HepG2 (cell line): ENCODE measurements around the gene SF3B2. TPM values are rescaled to one million over a fixed set of nuclear protein-coding genes. Genes with fewer than 3 reads are reported as not detected.

Experiments used
- ATAC-seq: fragments of 200-7000 bp; cut with Tn5 transposase; 3 replicates; pipeline ENCODE4 v1.9.1; 2020; ENCODE audit warnings: mild to moderate bottlenecking, moderate library complexity
- BruUV-seq: library from RNA; stranded (reverse); fragments of 400-500 nt; replicated peaks from 2 replicates; lab custom pipeline; 2021; lab: Mats Ljungman, UMichigan
- CTCF ChIA-PET: fragments of 300-600 bp; formaldehyde crosslinking; extraction: SDS; loops from one replicate; lab custom pipeline; 2021; ENCODE audit warnings: low total read pairs, inconsistent platforms, low intra/inter-chr PET ratio; lab: Yijun Ruan, JAX
- POLR2A ChIA-PET: fragments of 350-600 bp; sonication (Branson Sonifier 250); formaldehyde crosslinking; loops from one replicate; lab custom pipeline; 2020; ENCODE audit warnings: antibody characterized with exemption, inconsistent platforms; lab: Yijun Ruan, JAX
- DNase-seq: peaks from one replicate; pipeline ENCODE4 v3.0.0-alpha.2; 2015; ENCODE audit warnings: low spot score
- FAIRE-seq: peaks from 3 replicates; lab custom pipeline; 2011; peaks lifted over from hg19 to GRCh38; lab: Jason Lieb, UNC
- H2AFZ ChIP-seq: one replicate; pipeline ENCODE4 v1.6.1; 2011; ENCODE audit warnings: low read length, inconsistent platforms
- H3K27ac ChIP-seq: fragments of 300-600 bp; 3 replicates; pipeline ENCODE4 v1.8.0; 2011; ENCODE audit warnings: mixed run types, mild to moderate bottlenecking, mixed read lengths, low read length, inconsistent platforms; ENCODE audit not compliant: insufficient read depth; ENCODE audit errors: extremely low read length
- H3K27me3 ChIP-seq, 2 experiments: fragments of 200-600 bp in 1 of 2; 2 replicates in 1 of 2; 3 replicates in 1 of 2; pipeline versions ENCODE4 v1.6.0 to v1.8.0; 2011; ENCODE audit warnings: low read length in 2 of 2, mild to moderate bottlenecking in 2 of 2, moderate library complexity in 2 of 2, inconsistent platforms in 1 of 2; ENCODE audit not compliant: insufficient read depth in 2 of 2, control insufficient read depth in 1 of 2
- H3K36me3 ChIP-seq, 2 experiments: fragments of 200-600 bp in 1 of 2; replicated peaks in 1 of 2; 2 replicates in 1 of 2; 3 replicates in 1 of 2; pipeline versions ENCODE4 v1.5.1 to v1.8.0; 2011; ENCODE audit warnings: low read length in 2 of 2, inconsistent platforms in 1 of 2; ENCODE audit not compliant: insufficient read depth in 2 of 2, control insufficient read depth in 1 of 2
- H3K4me1 ChIP-seq: 2 replicates; pipeline ENCODE4 v1.5.1; 2012; ENCODE audit warnings: low read length, inconsistent platforms; ENCODE audit not compliant: insufficient read depth
- H3K4me2 ChIP-seq: 2 replicates; pipeline ENCODE4 v1.6.0; 2011; ENCODE audit warnings: low read depth, low read length, inconsistent platforms
- H3K4me3 ChIP-seq, 3 experiments: fragments of 200-600 bp in 1 of 3; sonication (generic), shearing (Covaris generic) in 1 of 3; replicated peaks in 1 of 3; 2 replicates each; pipeline ENCODE4 v1.5.1; 2011 to 2016; ENCODE audit warnings: low read length in 3 of 3, inconsistent platforms in 2 of 3, low read depth in 2 of 3, mild to moderate bottlenecking in 2 of 3, control low read depth in 1 of 3, mixed read lengths in 1 of 3; ENCODE audit not compliant: insufficient read depth in 1 of 3
- H3K79me2 ChIP-seq: one replicate; pipeline ENCODE4 v1.6.1; 2011; ENCODE audit warnings: low read length, inconsistent platforms; ENCODE audit not compliant: insufficient read depth
- H3K9ac ChIP-seq: 2 replicates; pipeline ENCODE4 v1.6.0; 2011; ENCODE audit warnings: mild to moderate bottlenecking, low read depth, low read length, inconsistent platforms; ENCODE audit not compliant: insufficient read depth
- H3K9me3 ChIP-seq: 2 replicates; pipeline ENCODE4 v1.5.1; 2012; ENCODE audit warnings: mild to moderate bottlenecking, low read length
- H4K20me1 ChIP-seq: 2 replicates; pipeline ENCODE4 v1.6.0; 2011; ENCODE audit warnings: inconsistent platforms, mild to moderate bottlenecking, low read length, moderate library complexity; ENCODE audit not compliant: insufficient read depth
- ARID5B ChIP-seq: IDR thresholded peaks from 2 replicates; pipeline ENCODE4 v1.4.0; 2020; ENCODE audit warnings: mild to moderate bottlenecking, missing genetic modification reagents
- CBFB ChIP-seq: sonication (generic); formaldehyde crosslinking; IDR thresholded peaks from 2 replicates; pipeline ENCODE4 v1.4.0; 2020; ENCODE audit warnings: missing genetic modification reagents
- EEA1 ChIP-seq: sonication (generic); formaldehyde crosslinking; IDR thresholded peaks from 2 replicates; pipeline ENCODE4 v1.5.1; 2020; ENCODE audit warnings: mild to moderate bottlenecking, missing genetic modification reagents, borderline replicate concordance
- MIER3 ChIP-seq: IDR thresholded peaks from 2 replicates; pipeline ENCODE4 v1.6.1; 2016; ENCODE audit warnings: missing compliant biosample characterization, borderline replicate concordance
- PLRG1 ChIP-seq: fragments of 450-650 bp; conservative IDR thresholded peaks from 2 replicates; pipeline ENCODE4 v1.6.1; 2016
- POGZ ChIP-seq: sonication (generic); formaldehyde crosslinking; IDR thresholded peaks from 2 replicates; pipeline ENCODE4 v1.4.0; 2020; ENCODE audit warnings: mild to moderate bottlenecking, missing genetic modification reagents
- SP140L ChIP-seq: sonication (generic); formaldehyde crosslinking; IDR thresholded peaks from 2 replicates; pipeline ENCODE4 v1.4.0; 2020; ENCODE audit warnings: missing genetic modification reagents, borderline replicate concordance
- SPEN ChIP-seq: sonication (generic); formaldehyde crosslinking; IDR thresholded peaks from 2 replicates; pipeline ENCODE4 v1.5.1; 2020; ENCODE audit warnings: low read depth, mild to moderate bottlenecking, missing genetic modification reagents
- ZBTB26 ChIP-seq: IDR thresholded peaks from 2 replicates; pipeline ENCODE4 v1.6.1; 2016; ENCODE audit warnings: missing compliant biosample characterization, missing genetic modification reagents, borderline replicate concordance
- ZBTB3 ChIP-seq: sonication (generic); formaldehyde crosslinking; IDR thresholded peaks from 2 replicates; pipeline ENCODE4 v1.4.0; 2020; ENCODE audit warnings: low read depth, mild to moderate bottlenecking, moderate library complexity, missing genetic modification reagents, borderline replicate concordance
- ZFP36L1 ChIP-seq: sonication (generic); formaldehyde crosslinking; IDR thresholded peaks from 2 replicates; pipeline ENCODE4 v1.8.0; 2022; ENCODE audit warnings: mild to moderate bottlenecking, missing genetic modification reagents, moderate library complexity
- ZNF234 ChIP-seq: sonication (generic); formaldehyde crosslinking; conservative IDR thresholded peaks from 2 replicates; pipeline ENCODE4 v1.5.1; 2020; ENCODE audit warnings: mild to moderate bottlenecking, missing genetic modification reagents
- ZNF383 ChIP-seq: sonication (generic); formaldehyde crosslinking; IDR thresholded peaks from 2 replicates; pipeline ENCODE4 v1.4.0; 2020; ENCODE audit warnings: missing genetic modification reagents, mild to moderate bottlenecking, borderline replicate concordance
- ZNF432 ChIP-seq: sonication (generic); formaldehyde crosslinking; IDR thresholded peaks from 2 replicates; pipeline ENCODE4 v1.5.0; 2020; ENCODE audit warnings: missing genetic modification reagents, mild to moderate bottlenecking, borderline replicate concordance
- ZNF616 ChIP-seq: sonication (generic); formaldehyde crosslinking; IDR thresholded peaks from 2 replicates; pipeline ENCODE4 v1.5.0; 2020; ENCODE audit warnings: low read depth, mild to moderate bottlenecking, missing genetic modification reagents
- ZNF629 ChIP-seq: sonication (generic); formaldehyde crosslinking; conservative IDR thresholded peaks from 2 replicates; pipeline ENCODE4 v1.5.0; 2020; ENCODE audit warnings: missing genetic modification reagents
- ZSCAN12 ChIP-seq: sonication (generic); formaldehyde crosslinking; IDR thresholded peaks from 2 replicates; pipeline ENCODE4 v1.9.0; 2021; ENCODE audit warnings: mild to moderate bottlenecking, missing genetic modification reagents
- WGBS: methylation state at CpG from one replicate; pipeline ENCODE4 v1.1.6; 2017; ENCODE audit warnings: low lambda C conversion rate; 5-methylcytosine and 5-hydroxymethylcytosine counted together
- in situ Hi-C: cut with HindIII; loops from 2 replicates; pipeline ENCODE4 v1.10.0; 2017; ENCODE audit warnings: low pct_unique_long_range_greater_than_20kb; ENCODE audit not compliant: extremely low pct_ligation_motif_present
- intact Hi-C: fragments of 100-400 bp; cut with micrococcal nuclease; formaldehyde crosslinking; loops from one replicate; pipeline ENCODE4 v1.10.0; 2022; ENCODE audit not compliant: unreplicated experiment
- polyA plus RNA-seq, 8 experiments: library from polyadenylated mRNA; depleted of rRNA in 3 of 8; stranded (reverse) in 7 of 8; unstranded in 1 of 8; fragments of >200 nt; fragmentation: Illumina TruSeq in 4 of 8; extraction: Trizol in 4 of 8; gene quantifications; 2 replicates each; pipeline versions ENCODE4 v1.2.1 to v1.2.3, GENCODE V29; 2011 to 2016; ENCODE audit warnings: low read depth in 4 of 8, missing spikeins in 1 of 8, mixed read lengths in 1 of 8; ENCODE audit not compliant: insufficient read depth in 1 of 8
- total RNA-seq, 5 experiments: library from RNA; depleted of rRNA; stranded (reverse); fragments of >200 nt; fragmentation: Illumina TruSeq; extraction: Trizol; gene quantifications; 2 replicates each; pipeline ENCODE4 v1.2.3, GENCODE V29; 2016; ENCODE audit warnings: low read depth in 1 of 5

Gene SF3B2
- total and polyA plus RNA-seq, 2 of the 13 experiments (the other 11 are each of a cell fraction or from before 2014, with no cell fraction given): 70.4 to 153 TPM

- TF ChIP-seq ARID5B (CRISPR knock-in tag): peak; percentile 16; the same call in 1 of the 2 replicates
- TF ChIP-seq ZNF383 (CRISPR knock-in tag): no peak
Observed at GRCh38 chr11:66106786-66107599, 54.8 kb downstream of the SF3B2 start (continued).

- DNase-seq: no peak
- H3K4me3 ChIP-seq: no peak overlapping the region
- ChIA-PET POLR2A (no interaction called here), CTCF (no interaction called here)
- H4K20me1 ChIP-seq: no peaks in the 10 kb centered on the region
- H3K27me3 ChIP-seq: no peaks in the 10 kb centered on the region
- in situ Hi-C loops (no loop called here), intact Hi-C loops (no loop called here)
- no peaks in the 10 kb centered on the region for H3K9me3 ChIP-seq
- no peak overlapping the region for H3K4me2 ChIP-seq
- H3K4me1 ChIP-seq: peaks cover 27% of the 10 kb centered on the region
- ATAC-seq: no peak
- 80% methylated on average over 3 of the region's 3 CpGs for WGBS
- no peak overlapping the region for H3K9ac ChIP-seq
- H3K36me3 ChIP-seq: no peaks in the 10 kb centered on the region
- no peaks in the 10 kb centered on the region for H3K79me2 ChIP-seq
- no peak overlapping the region for H2AFZ ChIP-seq
- peak overlapping the region; percentile 19 for H3K27ac ChIP-seq
- no TSS peak for BruUV-seq
- FAIRE-seq: no peak
- TF ChIP-seq ZNF432 (no peak), SP140L (CRISPR knock-in tag) (no peak), SPEN (CRISPR knock-in tag) (no peak), ZBTB26 (no peak), ZNF616 (CRISPR knock-in tag) (no peak), MIER3 (CRISPR knock-in tag) (no peak), PLRG1 (no peak), POGZ (no peak), ZBTB3 (no peak), EEA1 (CRISPR knock-in tag) (no peak), ZFP36L1 (CRISPR knock-in tag) (no peak), ZNF234 (CRISPR knock-in tag) (no peak), ZNF629 (CRISPR knock-in tag) (no peak), ZSCAN12 (CRISPR knock-in tag) (no peak), CBFB (CRISPR knock-in tag) (no peak)
Observed at GRCh38 chr11:66107600-66108510, 55.7 kb downstream of the SF3B2 start.
